SW 1271 (cell line): ENCODE measurements around the gene GLB1L.
"Not testable (repeated sequence)": the region's sequence is repeated elsewhere in the genome, so short reads cannot be mapped to it uniquely, and the experiment has no call there.

Source experiments
- DNase-seq, 2 experiments: peaks; one replicate each; lab custom pipeline; 2025; lab: John Stamatoyannopoulos, UW

GLB1L gene

GRCh38 chr2:219245148-219245898 is at the start of gene GLB1L, which contains the start of gene STK16:
Gene GLB1L (minus strand): TSS chr2:219245444. CDS start chr2:219243573, 1,871 bp downstream.
Gene STK16 (plus strand): TSS chr2:219245479. CDS start chr2:219246000, 521 bp downstream.
- DNase-seq, result peak; percentile 68 to 82

DNA sequence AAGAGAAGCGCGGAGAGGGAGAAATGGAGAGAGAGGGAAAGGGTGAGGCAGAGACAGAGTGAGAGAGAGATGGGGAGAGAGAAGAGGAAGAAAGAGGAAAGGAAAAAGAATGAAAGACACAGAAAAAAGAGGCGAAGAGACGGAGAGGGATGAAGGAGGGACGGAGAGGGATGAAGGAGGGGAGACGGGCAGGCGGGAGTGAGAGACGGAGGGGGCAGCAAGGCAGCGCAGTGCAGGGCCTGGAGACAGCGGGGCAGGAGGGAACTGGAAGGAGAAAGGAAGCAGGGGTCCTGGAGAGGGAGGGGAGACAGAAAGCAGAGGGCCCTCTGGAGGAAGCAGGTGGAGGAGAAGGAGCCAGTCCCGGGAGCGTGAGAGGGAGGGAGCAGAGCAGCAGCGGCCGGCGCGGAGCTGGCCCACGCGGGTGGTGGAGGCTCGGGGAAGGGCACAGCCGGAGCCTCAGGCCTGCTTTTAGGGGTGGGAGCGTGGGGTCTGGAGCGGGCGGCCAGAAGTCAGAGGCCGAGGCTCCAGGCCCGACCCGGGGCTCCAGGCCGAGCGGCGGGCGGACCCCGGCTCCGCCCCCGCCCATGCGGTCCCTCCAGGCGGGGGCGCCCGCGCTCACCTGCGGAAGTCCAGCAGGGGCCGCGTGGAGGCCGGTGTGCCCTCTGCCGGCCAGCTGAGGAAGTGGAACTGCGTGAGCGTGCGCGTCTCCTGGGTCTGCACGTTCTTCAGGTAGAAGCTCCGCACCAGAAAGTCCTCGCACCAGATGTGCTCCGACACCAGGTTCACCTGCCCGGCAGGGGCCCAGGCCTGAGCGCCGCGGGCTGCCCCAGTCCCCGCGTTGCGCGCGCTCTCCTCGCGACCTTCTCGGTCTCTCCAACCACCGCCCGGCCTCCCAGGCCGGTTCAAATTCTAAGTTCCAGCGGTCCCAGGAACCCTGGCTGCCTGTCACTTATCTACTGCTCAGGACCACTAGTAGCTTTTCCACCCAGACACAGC is 49.4 kb upstream of the GLB1L start:
- DNase-seq, result peak; percentile 39 to 69

DNA sequence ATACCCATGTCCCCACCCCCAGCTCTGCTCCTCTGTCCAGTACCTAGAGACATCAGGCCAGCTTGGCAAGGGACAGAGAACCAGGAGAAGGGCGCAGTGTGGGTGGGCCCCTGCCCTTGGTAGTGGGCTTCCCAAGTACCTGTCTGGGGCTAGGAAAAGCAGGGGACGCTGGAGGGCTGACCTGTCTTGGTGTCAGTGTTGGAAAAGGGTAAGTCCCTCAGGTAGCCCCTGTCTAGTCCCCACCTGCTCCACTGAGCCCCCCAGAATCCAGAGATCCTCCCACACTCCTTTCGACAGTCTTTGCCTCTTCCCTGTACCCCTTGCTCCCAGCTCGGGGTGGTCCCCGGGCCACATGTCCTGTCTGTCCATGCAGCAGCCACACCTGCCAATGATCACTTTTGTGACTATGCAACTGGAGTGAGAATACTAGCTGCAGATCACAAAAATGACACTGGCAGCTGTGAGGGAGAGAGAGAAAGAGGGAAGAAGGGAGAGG is 48.5 kb upstream of the GLB1L start:
- no peak for DNase-seq

DNA sequence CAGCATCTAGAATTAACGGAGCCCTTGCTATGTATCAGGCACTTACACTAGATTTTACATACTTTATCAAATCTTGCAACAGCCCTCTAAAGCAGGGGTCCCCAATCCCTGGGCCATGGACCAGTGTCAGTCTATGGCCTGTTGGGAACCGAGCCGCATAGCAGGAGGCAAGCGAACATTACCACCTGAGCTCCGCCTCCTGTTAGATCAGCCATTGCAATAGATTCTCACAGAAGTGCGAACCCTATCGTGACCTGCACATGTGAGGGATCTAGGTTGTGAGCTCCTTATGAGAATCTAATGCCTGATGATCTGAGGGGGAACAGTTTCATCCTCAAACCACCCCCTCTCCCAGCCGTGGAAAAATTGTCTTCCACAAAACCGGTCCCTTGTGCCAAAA is 47.4 kb upstream of the GLB1L start:
- DNase-seq, result no peak

DNA sequence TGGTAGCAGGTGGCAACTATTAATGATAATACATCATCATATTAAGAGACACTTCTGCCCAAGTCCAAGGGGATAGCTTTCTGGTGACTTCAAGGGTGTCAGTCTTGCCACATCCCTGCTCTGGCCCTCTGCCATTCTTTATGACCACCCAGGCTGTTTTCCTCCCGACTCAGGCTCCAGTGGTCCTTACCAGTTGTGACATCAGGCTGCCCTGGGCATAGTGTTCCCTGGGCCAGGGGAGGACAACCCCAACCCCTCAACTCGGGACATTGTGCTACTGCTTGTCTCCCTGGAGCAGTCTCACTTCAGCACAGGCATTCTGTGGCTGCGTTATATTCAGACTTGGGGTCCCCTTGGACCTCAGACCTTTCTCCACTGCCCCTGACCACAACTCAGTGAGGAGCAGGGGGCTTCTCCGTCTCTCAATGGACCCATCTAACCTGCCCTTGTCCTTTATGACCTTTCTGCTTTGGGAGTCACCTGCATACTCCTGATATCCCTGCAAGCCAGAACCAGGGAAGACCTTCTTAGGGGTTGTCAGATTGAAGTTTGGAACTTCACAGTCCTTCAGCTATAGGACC is 46.8 kb upstream of the GLB1L start:
- DNase-seq, result no peak

GRCh38 chr2:219291394-219291793 is 46.1 kb upstream of the GLB1L start:
- no peak for DNase-seq

GRCh38 chr2:219290381-219291171 is 45.3 kb upstream of the GLB1L start:
- no peak for DNase-seq

DNA sequence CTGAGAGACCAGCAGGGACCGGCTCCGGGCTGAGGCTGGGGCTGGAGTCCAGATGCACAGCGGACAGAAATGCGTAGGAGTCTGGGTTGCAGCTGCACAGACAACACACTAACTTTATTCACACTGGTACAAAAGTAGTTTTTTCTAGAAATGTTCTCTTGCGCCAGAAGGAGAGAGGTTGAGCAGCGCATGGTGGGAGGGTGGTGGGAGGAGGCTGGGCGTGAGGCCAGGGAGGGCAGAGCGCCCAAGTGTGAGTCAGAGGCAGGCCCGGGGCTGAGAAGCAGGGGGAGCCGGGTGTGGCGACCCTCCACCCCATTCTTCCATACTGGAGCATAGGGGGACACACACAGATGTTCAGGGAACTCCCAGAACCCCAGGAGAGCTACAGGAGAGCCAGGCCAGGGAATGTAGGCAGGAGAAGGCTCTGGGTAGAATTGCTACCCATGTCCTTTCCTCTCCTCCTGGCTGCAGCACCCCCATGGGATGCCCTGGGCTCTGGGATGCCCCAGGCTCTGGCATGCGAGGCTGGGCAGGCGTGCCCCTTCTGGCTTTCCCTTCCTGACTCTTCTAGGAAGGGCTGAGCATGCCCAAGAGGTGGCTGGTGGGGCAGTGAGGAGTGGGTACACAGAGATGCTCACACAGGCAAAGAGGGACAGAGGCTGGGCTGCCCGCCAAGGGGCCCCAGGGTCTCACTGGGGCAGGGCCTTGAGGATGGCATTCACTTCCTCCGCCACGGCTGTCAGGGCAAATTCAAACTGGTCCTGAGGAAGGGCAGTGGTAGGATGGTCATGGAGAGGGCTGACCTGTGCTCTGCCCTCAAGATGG is 44.5 kb upstream of the GLB1L start:
- DNase-seq, result no peak

DNA sequence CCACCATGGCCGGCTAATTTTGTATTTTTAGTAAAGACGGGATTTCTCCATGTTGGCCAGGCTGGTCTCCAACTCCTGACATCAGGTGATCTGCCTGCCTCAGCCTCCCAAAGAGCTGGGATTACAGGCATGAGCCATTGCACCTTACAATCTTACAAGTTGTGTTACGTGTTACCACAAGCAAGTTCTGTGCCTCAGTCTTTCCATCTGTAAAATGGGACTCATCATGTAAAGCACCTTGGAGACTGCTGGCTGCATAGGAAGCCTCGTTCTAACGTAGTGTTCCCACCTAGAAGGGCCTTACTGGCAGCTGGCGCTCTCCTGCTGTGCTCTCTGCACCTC is 43.9 kb upstream of the GLB1L start:
- DNase-seq, result no peak

- DNase-seq, result no peak
These were observed 42.5 kb upstream of the GLB1L start for GRCh38 chr2:219287580-219288265.

DNA sequence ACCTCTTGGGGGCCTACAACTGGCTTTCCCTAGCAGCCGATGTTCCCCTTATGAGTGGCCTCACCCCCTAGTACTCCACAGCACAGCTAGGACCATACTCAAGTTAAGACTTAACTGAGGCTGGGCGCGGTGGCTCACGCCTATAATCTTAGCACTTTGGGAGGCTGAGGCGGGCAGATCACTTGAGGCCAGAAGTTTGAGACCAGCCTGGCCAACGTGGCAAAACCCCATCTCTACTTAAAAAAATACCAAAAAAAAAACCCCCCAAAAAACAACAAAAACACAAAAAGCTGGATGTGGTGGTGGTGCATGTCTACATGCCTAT is 41.8 kb upstream of the GLB1L start:
- not testable (repeated sequence) for DNase-seq

DNA sequence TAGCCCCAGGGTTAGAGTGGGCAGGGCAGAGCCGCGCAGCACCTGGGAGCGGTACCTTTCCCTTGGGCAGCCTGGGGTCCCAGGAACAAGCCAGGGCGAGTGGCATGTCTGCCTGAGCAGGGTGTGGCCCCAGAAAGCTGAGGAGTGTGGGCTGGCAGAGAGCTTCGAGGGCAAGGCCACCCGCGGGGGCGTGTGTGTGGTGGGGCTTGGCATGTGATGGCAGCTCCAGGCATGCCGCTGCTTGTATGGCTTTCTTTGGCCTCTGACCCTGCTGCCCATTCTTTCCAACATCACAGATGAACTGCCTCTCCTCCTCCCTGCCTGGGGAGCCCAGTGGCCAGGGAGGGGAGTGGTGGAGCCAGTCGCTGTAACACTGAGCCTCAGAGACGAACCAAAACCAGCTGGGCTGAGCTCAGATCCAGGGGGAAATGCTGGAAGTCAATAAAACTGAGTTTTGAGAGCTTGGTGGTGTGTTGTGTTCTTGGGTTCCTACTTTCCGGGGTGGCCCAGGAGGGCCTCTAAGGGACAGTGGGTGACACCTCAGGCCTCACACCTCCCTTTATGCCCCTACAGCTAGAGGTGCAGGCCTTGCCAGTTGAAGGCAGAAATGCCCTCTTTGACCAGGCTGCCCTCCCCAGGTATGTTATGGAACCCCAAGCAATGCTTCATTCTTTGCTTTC is 41.3 kb upstream of the GLB1L start:
- DNase-seq, result no peak

- DNase-seq, result no peak
These were observed 40.7 kb upstream of the GLB1L start for GRCh38 chr2:219285894-219286425.

DNA sequence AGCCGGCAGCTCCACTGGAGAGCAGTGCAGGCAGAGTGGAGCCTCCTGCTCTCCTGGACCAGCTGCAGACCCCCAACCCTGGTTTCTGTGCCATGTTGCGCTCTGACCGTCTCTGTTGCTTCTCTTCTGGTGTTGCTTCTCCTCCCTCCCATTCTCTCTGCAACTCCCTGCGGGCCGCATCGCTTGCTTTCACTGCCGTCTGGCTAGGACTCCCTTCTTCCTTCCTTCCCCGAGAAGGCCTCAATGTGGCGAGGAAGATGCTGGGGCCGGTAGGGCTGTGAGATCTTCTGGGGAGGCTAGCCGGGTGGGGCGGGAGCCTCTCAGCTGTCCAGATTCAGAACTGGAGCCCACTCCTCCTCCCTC is 40.1 kb upstream of the GLB1L start:
- no peak for DNase-seq

DNA sequence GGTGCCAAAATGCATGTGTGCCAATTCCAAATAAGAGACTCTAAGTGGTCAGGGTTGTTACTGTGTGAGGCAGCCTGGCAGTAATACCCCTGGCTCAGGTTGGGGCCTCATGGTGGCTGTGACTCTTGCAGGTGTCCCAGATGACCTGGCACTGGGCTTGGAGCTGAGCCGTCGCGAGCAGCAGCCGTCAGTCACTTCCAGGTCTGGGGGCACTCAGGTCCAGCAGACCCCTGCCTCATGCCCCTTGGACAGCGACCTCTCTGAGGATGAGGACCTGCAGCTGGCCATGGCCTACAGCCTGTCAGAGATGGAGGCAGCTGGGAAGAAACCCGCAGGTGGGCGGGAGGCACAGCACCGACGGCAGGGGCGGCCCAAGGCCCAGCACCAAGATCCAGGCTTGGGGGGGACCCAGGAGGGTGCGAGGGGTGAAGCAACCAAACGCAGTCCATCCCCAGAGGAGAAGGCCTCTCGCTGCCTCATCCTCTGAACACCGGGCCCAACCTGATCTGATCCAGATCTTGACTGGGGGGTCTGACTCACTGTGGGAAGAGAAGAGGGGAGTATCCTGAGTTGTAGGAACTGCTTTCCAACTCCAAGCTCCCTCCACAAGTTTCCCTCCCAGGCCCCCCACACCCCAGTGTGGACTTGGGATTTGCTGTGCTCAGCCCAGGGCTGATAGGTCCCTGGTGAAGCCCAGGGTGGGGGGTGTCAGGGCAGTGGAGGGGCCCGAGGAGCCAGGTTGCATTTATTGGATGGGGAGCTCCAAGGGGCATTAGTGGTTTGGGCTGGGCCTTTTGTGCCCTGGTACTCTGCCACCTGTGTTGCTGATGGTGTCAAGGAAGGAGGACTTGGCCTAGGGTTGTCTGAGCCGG is 39.5 kb upstream of the GLB1L start:
- DNase-seq, result no peak

DNA sequence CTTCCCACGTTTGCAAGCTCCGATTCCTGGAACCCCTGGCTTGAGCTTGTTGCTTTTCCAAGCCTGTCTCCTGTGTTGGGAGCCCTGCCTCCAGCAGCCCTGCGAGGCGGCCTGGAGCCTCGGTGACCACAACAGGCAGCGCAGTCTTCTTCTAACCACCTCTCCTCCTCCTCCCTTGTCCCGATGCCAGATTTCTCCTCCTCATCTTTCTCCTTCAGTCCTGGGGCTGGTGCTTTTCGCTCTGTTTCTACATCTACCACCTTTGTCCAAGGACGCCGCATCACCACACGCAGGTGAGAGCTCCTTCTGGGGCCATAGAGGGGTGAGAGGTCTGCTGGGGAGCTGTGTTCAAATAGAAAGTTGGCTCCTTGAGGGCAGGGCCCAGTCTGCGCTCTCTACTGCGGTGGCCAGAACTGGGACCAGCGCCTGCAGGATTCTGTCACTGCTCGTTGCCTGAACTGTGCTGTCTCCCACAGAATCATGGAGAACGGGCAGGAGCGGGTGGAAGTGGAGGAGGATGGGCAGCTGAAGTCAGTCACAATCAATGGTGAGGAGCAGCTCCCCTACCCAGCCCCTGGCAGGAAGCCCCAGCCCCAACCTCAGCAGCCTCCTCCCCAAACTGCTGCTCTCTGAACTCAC is 37.8 kb upstream of the GLB1L start:
- DNase-seq, result no peak

DNA sequence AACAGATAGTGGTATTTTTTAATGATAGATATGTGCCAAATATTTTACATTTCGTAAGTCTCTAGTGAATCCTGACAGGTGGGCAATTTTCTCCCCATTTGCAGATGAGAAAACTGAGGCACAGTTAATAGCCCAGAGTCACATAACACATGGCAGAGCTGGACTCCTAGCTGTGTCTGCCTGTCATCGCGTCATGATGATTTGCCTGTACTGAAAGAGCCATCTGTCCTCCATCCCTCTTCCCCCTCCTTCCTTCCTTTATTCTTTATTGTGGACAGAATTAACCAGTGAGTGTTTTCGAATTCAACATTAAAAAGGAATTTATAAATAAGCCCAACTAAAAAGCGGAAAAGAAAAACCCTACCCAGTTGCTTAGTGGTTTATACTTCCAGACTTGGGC is 37.1 kb upstream of the GLB1L start:
- DNase-seq, result no peak

- DNase-seq, result no peak
These were observed 36.3 kb upstream of the GLB1L start for GRCh38 chr2:219281588-219281987.
